Stimulated activated naive CD4-positive, alpha-beta T cell (primary cell): ENCODE data around the gene ZCWPW1.
A peak's percentile ranks its signal among the peaks of the same experiment; 100 is the strongest.

ENCODE experiments used
- DNase-seq, 6 experiments: peaks; one replicate each; lab custom pipeline; 2025; lab: John Stamatoyannopoulos, UW

ZCWPW1 gene, protein sequence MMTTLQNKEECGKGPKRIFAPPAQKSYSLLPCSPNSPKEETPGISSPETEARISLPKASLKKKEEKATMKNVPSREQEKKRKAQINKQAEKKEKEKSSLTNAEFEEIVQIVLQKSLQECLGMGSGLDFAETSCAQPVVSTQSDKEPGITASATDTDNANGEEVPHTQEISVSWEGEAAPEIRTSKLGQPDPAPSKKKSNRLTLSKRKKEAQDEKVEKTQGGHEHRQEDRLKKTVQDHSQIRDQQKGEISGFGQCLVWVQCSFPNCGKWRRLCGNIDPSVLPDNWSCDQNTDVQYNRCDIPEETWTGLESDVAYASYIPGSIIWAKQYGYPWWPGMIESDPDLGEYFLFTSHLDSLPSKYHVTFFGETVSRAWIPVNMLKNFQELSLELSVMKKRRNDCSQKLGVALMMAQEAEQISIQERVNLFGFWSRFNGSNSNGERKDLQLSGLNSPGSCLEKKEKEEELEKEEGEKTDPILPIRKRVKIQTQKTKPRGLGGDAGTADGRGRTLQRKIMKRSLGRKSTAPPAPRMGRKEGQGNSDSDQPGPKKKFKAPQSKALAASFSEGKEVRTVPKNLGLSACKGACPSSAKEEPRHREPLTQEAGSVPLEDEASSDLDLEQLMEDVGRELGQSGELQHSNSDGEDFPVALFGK

DNA sequence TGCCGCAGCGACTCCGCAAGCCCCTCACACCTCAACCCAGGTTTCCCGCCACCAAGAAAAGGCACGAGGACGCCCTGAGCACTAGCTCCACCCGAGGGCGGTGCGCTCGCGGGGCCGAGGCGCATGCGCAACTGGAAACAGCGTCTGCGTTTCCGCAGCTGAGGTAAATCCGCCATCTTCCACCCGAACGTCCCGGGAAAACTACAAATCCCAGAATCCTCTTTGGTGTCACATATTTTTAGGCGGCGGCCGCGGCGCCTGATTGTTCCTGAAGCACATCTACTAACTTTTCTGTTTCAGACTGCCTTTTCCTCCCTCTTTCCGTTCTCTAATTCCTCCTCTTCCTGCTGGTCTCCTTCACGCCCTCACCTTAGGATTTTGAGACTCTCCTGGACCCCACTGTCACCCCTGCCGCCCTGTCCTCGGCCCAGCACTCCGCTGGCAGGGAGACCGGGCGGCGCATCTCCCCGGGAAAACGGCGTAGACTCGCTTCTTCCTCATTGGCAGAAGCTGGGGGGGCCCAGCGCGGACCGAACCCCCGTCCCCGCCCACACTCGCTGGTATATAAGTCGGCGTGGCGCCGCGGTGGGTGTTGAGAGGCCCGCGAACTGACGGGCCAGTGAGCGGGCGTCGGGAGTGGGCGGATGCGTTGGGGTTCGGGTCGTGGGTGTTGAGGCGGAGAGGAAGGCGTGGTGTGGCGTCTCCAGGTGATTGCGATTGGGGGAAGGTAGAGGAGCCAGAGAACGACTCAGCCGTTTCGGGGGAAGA is at the start of gene ZCWPW1:
ZCWPW1 (minus strand) TSS at position 505 of the 768 bp plus-strand sequence. CDS start 8,054 bp downstream, outside the sequence.
- peak; percentile 95 to 99 (median 96) for DNase-seq

DNA sequence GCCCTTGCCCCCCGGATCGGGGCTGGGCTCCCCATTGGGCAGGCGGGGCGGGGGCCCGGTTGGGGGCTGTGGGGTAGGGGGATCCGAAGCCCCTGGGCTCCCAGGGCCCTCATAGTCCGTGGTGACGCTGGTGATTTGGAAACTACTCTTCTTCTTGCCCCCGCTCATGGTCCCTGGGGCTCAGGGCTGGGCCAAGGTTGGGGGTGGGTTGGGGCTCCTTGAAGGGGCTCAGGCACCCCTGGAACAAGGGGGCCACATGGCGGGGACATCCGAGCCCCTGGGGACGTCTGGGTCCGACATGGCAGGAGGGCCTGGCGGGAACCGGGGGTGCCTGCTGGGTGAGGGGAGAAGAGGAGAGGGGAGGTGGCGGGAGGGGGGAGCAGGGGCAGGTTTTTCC is 49.4 kb upstream of the ZCWPW1 start:
- DNase-seq = no peak

DNA sequence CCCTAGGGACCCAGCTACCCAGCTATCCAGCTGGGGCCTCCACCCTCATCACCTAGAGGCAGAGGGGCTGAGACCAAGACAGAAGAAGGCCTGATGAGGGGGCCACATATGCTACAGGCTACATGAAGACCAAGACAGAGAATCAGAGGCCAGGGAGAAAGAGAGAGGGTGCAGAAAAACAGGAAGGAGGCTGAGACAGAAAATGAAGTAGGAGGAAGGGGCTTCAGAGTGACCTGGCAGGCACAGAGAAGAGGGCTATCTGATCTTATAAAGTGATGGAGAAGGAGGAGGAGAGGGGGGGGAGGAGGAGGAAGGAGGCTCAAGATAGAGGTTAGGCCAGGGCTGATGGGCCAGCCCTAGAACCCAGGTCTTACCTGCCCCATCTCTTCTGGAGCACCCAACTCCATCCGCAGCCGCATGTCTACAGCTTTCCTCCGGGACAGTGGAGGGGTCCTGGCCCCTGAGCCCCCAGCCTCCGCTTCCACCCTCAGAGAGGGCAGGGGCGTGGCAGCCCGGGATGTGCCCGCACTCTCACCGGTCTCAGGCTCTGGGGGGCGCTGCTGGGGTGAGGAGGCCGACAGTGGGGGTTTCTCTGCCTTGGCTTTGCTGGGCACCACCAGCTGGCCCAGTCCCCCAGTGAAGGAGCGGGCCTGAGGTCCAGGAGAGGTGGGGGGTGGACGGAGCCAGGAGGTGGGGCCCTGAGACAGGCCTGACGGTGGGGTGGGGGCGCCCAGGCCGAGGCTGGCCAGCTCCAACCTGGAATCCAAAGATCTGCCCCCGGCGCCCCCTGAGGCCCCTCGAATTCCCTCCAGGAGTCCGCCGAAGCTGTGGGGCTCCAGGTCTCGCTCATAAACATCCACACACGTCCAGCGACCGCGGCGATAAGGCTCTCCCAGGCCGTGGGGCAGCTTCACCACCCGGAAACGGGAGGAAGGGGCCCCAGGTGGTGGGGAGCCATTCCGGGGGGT is 48.7 kb upstream of the ZCWPW1 start:
- peak in 3 of 6 experiments; percentile 10 to 15 (median 14) for DNase-seq

DNA sequence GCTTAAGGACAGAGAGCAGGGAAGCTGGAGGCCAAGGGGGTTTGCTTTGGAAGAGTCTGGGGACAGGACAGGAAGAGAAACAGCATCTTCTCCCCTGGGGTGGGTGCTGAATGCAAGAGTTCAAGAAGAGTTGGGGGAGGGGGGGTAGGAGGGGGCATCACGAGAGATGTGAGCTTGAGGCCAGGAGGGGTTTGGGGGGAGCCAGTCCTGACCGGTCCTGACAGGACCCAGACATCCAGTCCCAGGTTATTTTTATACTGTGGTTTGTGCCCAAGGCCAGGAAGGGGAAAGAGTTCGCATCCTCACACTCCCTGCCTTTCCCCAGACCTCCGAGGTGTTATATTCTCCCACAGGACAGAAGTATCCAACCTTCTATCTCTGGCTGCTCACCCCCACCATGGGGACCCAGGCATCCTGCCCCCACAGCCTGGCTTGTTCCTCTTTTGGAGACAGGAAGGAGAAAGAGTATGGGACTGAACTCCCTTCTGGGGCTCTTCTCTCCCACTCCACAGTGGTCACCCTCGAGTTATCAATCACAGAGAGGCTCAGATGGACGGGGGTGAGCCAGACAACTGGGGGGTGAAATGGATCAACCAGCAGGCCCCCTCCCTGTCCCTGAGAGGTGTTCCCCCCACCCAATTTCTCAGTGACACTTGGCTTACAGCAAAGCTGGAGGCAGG is 47.7 kb upstream of the ZCWPW1 start:
- DNase-seq = no peak

DNA sequence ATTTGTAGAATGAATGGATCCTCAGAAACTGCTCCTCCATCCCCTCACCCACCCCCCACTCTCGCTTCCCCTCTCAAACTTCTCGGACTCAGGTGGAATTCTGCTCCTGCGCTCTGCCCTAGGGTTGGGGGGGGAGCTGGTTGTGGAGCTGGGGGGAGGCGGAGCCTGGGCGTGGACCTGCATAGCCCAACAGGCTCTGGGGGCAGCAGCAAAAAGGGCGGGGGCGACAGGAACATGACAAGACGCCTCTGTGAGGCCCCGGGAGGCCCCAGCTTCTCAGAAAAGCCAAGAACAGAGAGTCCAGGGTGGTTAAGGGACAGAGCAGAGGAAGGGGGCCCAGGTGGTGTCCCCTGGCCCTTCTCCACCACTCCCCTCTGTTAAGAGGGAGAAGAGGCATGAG is 47.0 kb upstream of the ZCWPW1 start:
- no peak for DNase-seq

DNA sequence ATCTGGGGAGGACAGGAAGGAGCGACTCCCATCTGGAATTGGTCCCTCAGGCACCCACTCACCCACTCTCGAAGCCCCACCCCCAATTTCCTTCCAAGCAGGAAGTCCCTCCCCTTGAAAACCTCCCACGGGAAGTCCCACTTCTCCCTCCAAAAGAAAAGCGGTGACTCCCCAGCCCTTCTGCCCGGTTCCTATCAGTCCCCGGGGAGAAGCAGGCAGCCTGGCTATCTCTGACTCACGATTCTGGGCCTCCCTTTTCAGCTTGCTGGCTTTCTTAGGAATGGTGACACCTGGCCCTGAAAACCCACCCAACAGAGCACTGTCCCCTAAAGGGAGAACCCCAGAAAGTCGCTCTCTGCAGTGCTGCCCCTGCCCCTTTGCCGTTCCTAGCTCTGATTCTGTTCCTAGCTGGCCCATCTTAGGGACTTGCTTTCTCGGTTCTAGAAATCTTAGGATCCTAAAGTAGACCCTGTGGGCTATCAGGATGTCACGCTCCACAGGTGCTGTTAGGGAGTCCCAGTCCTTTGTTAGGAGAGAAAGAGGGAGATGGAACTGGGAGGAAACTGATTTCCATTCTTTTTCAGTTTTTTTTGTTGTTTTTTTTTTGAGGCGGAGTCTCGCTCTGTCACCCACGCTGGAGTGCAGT is 44.5 kb upstream of the ZCWPW1 start:
- no peak for DNase-seq

DNA sequence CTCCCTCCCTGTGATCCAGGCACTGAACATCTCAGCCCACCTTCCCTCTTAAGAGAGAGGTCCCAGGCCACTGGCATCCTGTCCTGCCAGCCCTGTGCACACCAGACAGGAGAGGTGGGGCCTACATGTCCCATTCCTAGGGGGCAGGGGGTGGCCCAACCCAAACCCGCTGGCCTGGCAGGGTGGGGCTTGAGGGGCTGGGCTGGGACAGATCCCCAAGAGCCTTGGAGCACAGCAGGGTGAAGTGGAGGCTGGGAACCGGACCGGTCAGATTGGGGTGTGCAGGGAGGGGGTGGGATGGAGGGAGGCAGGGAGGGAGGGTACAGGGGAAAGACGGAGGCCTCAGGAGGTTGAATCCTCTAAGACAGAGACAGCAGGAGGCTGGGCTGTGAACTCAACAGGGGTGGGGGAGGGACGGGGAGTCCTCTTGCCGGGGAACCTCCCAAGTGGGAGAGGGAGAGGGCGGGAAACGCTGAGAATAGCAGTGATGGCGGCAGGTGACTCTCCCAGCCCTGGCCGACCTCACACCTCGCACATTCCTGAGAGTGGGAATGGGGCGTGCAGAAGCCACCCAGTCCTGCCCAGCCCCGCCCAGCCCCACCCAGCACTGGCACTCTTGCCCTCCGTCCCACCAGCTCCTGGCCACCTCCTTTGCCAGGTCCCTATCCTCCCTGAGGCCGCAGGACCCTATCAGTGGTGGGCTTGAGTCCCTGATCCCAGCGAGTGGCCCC is 43.8 kb upstream of the ZCWPW1 start:
- DNase-seq = no peak

DNA sequence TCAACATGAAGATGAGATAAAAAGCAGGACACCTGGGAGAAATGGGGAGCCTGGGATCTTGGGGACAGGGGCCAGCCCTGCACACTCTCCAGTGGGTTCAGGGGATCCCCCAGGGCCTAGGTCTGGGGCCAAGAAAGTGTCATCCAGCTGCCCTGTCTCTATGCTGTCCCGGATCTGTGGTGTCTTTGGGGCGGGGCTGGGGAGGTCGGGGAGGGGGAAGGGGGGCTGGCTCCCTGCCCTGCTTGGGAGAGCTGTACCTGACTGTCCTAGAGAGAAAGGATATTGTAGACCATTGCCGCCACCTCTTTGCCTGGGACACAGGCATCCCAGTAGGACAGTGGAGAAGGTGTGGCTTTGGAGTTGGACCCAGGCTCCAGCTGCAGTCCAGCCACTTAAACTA is 42.5 kb upstream of the ZCWPW1 start:
- no peak for DNase-seq

DNA sequence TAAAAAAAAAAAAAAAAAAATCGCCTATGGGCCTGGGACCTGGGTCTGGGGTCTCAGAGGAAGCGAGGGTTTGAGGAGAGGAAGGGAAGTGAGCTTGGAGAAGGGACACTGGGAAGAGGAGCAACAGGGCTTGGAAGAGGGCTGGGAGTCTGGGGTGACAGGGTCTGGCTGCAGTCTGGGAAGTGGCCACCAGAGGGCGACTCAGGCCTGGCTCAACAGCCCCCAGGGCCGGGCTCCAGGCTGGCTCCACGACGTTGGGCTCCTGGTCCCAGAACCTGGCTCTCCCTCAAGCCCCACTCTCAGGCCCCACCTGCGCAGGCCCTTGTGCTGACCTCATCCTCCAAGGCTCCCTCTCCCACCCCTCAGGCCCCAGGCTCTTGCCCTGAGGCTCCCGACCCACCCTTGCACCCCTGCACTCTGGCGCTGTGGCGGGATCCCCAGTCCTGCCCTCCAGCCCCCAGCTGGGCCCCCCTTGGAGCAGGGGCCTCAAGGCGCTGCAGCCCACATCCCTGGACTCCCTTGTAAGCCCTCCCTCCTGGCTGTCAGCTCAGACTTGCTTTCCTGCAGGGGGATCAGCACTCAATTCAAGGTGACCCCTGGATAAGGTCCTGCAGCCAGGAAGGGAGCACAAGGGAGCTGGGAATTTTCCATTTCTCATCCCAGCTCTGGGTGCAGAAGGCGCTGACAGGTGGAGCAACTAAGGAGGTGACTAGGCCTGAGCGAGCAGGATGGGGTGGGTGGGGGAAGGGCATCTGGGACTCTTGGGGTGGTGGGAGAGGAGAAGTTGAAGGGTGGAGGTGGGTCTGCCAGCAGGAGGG is 40.9 kb upstream of the ZCWPW1 start:
- DNase-seq = peak; percentile 52 to 84 (median 74)

DNA sequence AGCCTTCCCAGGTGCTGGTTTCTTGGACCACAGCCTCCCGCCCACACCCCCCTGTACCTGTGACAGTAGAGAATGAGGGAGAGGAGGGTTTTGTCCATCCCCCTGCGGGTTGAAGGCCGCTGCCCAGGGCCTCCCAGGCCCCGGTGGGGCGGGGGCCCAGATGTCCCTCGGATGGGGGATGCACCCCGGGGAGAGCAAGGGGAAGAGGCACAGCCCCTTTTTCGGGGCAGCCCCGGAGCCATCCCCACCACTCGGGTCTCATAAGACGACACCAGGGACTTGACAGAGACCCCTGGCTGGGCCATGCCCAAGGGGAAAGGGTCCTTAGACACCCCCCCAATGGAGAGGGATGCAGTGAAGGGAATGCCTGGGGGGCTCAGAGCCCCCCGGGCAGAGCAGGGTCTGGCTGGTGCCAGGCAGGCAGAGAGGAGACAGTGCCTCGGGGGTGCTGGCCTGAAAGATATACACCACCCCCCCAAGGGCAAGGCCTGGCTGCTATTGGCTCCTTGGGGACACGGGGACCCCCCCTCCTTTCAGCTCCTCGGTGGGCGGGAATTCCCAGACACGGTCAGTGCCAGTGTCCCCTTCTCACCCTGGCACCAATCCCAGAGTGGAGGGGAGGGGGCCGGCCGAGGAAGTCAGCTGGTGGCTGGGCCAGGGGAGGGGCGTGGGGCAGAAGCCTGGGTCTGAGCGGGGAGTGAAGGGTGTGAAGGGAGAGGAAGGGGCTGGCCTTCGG is 39.3 kb upstream of the ZCWPW1 start:
- no peak for DNase-seq

DNA sequence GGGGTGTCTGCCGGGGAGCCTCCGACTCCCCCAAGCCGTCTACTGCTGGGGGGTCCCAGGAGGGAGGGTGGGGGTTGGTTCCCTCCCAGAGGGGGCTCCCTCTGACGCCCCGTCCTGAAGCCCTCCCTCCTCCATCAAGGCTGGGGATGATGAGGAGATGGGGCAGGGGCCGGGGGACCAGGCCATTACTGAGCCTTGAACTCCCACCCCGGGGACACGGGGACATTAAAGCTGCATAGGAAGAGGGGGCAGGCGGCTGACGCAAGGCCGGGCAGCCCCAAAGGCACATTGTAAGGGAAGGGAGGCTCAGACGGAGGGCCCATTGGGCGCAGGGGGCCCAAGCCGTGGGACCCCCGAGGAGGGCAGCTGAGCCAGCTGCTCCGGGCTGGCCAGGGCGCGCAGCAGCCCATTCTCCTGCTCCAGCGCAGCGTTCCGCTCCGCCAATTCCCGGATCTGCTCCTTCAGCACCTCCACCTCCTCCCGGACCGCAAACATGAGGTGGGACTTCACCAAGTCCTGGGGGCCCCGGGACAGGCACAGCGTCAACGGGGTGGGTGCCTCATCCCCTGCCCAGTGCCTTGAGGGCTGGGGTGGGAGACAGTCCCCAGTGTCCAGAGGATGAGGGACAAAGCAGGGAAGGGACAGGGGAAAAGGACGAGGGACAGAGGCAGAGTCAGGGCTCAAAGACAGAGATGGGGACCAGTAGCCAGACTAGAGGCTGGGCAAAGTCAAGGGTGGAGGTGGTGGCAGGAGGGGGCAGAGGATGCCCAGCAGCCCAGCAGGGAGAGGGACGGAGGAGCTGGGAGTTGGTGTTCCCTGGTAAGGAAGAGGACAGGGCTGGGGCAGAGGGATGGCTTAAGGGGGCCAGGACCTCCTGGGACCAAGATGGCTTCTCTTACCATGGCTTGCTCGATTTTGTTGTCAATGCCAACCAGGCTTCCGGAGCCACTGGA is 38.4 kb upstream of the ZCWPW1 start:
- no peak for DNase-seq

DNA sequence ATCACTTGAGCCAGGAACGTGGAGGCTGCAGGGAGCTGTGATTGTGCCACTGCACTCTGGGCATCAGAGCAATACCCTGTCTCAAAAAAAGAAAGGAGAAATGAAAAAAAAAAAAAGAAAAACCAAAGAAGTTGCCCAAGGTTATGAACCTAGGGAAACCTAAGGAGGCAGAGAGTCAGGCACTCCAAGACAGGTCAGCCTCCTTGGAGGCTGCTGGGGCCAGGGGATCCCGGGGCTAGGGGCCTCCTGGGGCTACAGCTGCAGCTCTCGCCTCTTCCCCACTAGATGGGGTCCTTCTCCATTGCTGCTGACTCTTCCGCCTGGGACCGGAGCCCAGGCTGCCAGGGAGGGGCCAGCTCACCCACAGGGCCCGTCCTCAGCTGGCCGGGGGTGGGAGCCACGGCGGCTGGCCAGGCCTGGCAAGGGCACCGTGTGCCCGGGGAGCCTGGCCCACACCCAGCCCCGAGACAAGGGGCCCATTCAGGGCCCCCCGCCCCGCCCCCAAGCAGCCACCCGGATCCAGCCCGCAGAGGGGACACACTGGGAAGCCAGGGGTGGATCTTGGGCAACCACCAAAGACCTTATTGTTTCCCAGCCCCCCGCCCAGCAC is 37.3 kb upstream of the ZCWPW1 start:
- DNase-seq = no peak

DNA sequence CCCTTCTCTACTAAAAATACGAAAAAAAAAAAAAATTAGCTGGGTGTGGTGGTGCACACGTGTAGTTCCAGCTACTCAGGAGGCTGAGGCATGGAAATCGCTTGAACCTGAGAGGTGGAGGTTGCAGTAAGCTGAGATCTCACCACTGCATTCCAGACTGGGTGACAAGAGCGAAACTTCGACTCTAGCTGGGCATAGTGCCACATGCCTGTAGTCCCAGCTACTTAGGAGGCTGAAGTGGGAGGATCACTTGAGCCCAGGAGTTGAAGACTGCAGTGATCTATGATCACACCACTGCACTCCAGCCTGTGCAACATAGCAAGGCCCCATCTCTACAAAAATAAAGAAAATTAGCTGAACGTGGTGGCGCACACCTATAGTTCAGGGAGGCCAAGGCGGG is 36.8 kb upstream of the ZCWPW1 start:
- DNase-seq = no peak

DNA sequence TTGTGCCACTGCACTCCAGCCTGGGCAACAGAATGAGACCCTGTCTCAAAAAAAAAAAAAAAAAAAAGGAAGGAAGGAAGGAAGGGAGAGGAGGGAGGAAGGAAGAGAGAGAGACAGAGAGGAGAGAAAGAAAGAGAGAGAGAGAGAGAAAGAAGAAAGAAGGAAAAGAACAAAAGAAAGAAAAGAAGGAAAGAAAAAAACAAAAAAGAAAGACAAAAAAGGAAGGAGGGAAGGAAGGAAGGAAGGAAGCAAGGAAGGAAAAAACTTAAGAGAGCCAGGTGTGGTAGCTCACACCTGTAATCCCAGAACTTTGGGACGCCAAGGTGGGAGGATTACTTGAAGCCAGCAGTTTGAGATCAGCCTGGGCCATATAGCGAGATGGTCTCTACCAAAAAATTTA is 36.3 kb upstream of the ZCWPW1 start:
- no peak for DNase-seq

DNA sequence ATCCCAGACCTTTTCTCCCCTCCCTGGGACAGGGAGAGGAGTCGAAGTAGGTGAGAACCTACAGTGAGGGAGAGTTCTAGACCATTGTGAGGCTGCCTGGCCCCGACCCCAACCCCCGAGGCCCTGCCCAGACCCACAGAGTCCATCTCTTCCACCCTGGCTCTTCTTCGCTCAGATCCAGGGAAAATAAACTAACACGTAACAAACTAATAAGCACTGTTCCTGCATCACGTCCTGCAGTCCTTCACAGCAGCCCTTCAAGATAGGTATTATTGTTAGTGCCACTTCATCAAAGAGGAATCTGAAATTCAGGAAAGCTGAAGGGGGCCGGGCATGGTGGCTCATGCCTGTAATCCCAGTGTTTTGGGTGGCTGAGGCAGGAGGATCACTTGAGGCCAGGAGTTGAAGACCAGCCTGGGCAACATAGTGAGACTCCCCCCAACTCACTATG is 35.7 kb upstream of the ZCWPW1 start, which contains the start of gene SPACDR:
SPACDR (minus strand) TSS at position 51 of the 451 bp plus-strand sequence. CDS start 235 bp downstream, outside the sequence.
- DNase-seq = no peak

DNA sequence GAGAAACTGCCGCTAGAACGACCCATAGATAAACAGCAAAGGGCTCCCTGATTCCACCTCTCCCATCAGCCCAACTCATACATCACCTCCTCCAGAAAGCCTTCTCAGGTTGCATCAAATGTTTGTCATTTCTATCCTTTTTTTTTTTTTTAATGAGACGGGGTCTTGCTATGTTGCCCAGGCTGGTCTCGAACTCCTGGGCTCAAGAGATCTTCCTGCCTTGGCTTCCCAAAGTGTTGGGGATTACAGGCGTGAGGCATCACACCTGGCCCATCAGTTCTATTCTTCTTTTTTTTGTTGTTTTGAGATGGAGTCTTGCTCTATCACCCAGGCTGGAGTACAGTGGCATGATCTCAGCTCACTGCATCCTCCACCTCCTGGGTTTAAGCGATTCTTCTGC is 28.5 kb upstream of the ZCWPW1 start:
- no peak for DNase-seq
